Neural cell (in vitro differentiated cells): ENCODE data around the gene TTC31. TPM values are rescaled to one million over a fixed set of nuclear protein-coding genes. Genes with fewer than 3 reads are reported as not detected.

Source experiments
- H2AFZ ChIP-seq: fragments of 200-600, 300-800 bp; sonication (generic), shearing (Covaris generic); 2 replicates; pipeline ENCODE4 v1.6.0; 2014; ENCODE audit warnings: low read depth, mild to moderate bottlenecking, antibody characterized with exemption, low read length, moderate library complexity
- H3F3A ChIP-seq: fragments of 200-600 bp; shearing (Covaris generic); 2 replicates; pipeline ENCODE4 v1.6.1; 2016; ENCODE audit warnings: mild to moderate bottlenecking, moderate library complexity, mixed read lengths, antibody characterized with exemption, low read length; ENCODE audit not compliant: insufficient read depth, poor library complexity, severe bottlenecking
- H3K27ac ChIP-seq: fragments of 200-600, 300-800 bp; sonication (generic), shearing (Covaris generic); 2 replicates; pipeline ENCODE4 v1.5.1; 2014; ENCODE audit warnings: mild to moderate bottlenecking, low read length, moderate library complexity
- H3K27me3 ChIP-seq: fragments of 300-800, 200-600 bp; sonication (generic), shearing (Covaris generic); 2 replicates; pipeline ENCODE4 v1.6.0; 2014; ENCODE audit warnings: mild to moderate bottlenecking, low read depth, low read length, moderate library complexity; ENCODE audit not compliant: insufficient read depth
- H3K36me3 ChIP-seq: fragments of 300-800, 200-600 bp; sonication (generic), shearing (Covaris generic); 2 replicates; pipeline ENCODE4 v1.5.1; 2014; ENCODE audit warnings: mild to moderate bottlenecking, antibody characterized with exemption, low read length, moderate library complexity; ENCODE audit not compliant: insufficient read depth
- H3K4me2 ChIP-seq: fragments of 300-800, 200-600 bp; sonication (generic), shearing (Covaris generic); 2 replicates; pipeline ENCODE4 v1.6.0; 2014; ENCODE audit warnings: mild to moderate bottlenecking, low read length
- H3K4me3 ChIP-seq: fragments of 300-800, 200-600 bp; sonication (generic), shearing (Covaris generic); 2 replicates; pipeline ENCODE4 v1.5.1; 2014; ENCODE audit warnings: mild to moderate bottlenecking, low read length, moderate library complexity
- H3K79me2 ChIP-seq: fragments of 200-600 bp; shearing (Covaris generic); replicated peaks from 2 replicates; pipeline ENCODE4 v1.6.0; 2014; ENCODE audit warnings: mild to moderate bottlenecking, low read length, moderate library complexity; ENCODE audit not compliant: insufficient read depth
- H3K9ac ChIP-seq: fragments of 300-800, 200-600 bp; sonication (generic), shearing (Covaris generic); 2 replicates; pipeline ENCODE4 v1.6.1; 2016; ENCODE audit warnings: mild to moderate bottlenecking, low read length, mixed read lengths
- H3K9me2 ChIP-seq: fragments of 200-600 bp; shearing (Covaris generic); 2 replicates; pipeline ENCODE4 v1.6.1; 2016; ENCODE audit warnings: mild to moderate bottlenecking, low read length, mixed read lengths; ENCODE audit not compliant: insufficient read depth
- H3K9me3 ChIP-seq: fragments of 200-600, 300-800 bp; sonication (generic), shearing (Covaris generic); 2 replicates; pipeline ENCODE4 v1.6.1; 2016; ENCODE audit warnings: mild to moderate bottlenecking, mixed run types, low read length, moderate library complexity, mixed read lengths
- H4K20me1 ChIP-seq: fragments of 200-600 bp; shearing (Covaris generic); 2 replicates; pipeline ENCODE4 v1.6.1; 2016; ENCODE audit warnings: mild to moderate bottlenecking, mixed run types; ENCODE audit not compliant: insufficient read depth
- EP300 ChIP-seq: fragments of 450-650 bp; conservative IDR thresholded peaks from 2 replicates; pipeline ENCODE4 v1.6.1; 2014; ENCODE audit warnings: antibody characterized with exemption, mild to moderate bottlenecking, moderate library complexity; ENCODE audit not compliant: poor library complexity, severe bottlenecking
- EZH2 ChIP-seq: fragments of 200-600, 300-800 bp; shearing (Covaris generic), sonication (generic); IDR thresholded peaks from 2 replicates; pipeline ENCODE4 v1.6.1; 2014; ENCODE audit warnings: antibody characterized with exemption, low read length, borderline replicate concordance, mild to moderate bottlenecking; ENCODE audit not compliant: insufficient read depth, poor library complexity, severe bottlenecking
- MXI1 ChIP-seq: fragments of 450-650 bp; conservative IDR thresholded peaks from 2 replicates; pipeline ENCODE4 v1.6.1; 2014; ENCODE audit warnings: antibody characterized with exemption, mild to moderate bottlenecking; ENCODE audit not compliant: poor library complexity, severe bottlenecking
- POLR2AphosphoS5 ChIP-seq: IDR thresholded peaks from 2 replicates; pipeline ENCODE4 v1.6.1; 2012
- RAD21 ChIP-seq: fragments of 450-650 bp; conservative IDR thresholded peaks from 2 replicates; pipeline ENCODE4 v1.6.1; 2014; ENCODE audit warnings: antibody characterized with exemption, mild to moderate bottlenecking, moderate library complexity
- SMC3 ChIP-seq: fragments of 450-650 bp; conservative IDR thresholded peaks from 2 replicates; pipeline ENCODE4 v1.6.1; 2014; ENCODE audit warnings: antibody characterized with exemption, mild to moderate bottlenecking, moderate library complexity; ENCODE audit not compliant: poor library complexity
- TAF1 ChIP-seq: IDR thresholded peaks from 2 replicates; pipeline ENCODE4 v1.6.1; 2012; ENCODE audit warnings: low read depth
- polyA plus RNA-seq: library from polyadenylated mRNA; depleted of rRNA; stranded (reverse); fragments of >200 nt; gene quantifications from 2 replicates; pipeline ENCODE4 v1.2.3, GENCODE V29; 2014
- TF ChIP-seq, protein P1 (sequence below): IDR thresholded peaks from 2 replicates; pipeline ENCODE4 v1.6.1; 2012; ENCODE audit warnings: borderline replicate concordance
- TF ChIP-seq, protein P2 (sequence below): fragments of 450-650 bp; IDR thresholded peaks from 2 replicates; pipeline ENCODE4 v1.5.1; 2014; ENCODE audit warnings: antibody characterized with exemption, mild to moderate bottlenecking, moderate library complexity; ENCODE audit not compliant: poor library complexity, severe bottlenecking

Gene TTC31
- polyA plus RNA-seq, 1 donor from 2014 or later, result 11.0 TPM

DNA sequence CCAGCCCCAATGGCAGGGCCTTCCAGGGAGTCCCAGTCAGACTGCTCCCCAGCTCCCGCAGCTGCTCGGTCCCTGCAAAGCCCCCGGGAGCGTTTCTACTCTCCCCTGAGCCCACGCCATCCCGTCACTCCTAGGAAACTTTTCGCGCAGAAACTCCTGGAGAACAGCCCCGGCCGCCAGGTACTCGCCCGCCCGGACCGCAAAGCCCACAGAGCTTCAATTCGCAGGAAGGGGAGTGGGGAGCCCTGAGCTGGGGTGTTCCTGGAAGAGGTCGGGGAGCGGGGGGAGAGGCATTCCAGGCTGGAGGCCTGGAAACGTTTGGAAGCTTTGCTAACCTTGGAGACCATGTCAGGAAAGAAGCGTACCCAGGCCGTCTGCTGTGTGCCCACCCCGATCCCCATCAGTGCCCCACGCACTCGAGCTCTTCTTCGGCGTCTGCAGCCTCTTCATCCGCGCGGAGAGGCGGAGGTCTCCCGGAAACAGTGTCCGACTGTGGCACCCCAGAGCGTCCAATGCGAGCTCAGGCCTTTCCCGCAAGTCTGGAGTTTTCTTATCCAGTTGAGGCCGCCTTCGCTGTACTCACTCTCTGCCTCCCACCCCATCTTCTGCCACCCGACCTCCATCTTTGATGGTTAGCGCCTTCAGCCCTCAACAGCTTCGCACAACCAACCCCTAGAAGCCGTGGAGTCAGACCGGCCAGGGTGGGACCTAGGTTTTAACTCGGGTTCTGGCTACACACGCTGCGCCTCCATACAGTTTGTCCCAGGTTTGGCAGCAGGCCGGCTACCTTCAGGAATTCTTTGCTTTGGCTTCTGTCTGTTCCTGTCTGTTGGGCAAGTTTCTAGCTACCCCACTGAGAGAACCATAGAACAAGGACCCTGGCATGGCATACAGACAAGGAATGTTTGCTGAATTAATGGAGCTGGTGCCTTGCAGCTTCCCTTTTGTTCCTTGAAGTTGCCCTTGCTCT is 20.9 kb downstream of the TTC31 start:
- H3K4me2 ChIP-seq, result no peak overlapping the region
- H3K9ac ChIP-seq, result no peak overlapping the region
- H2AFZ ChIP-seq, result no peak overlapping the region
- no peaks in the 10 kb centered on the region for H4K20me1 ChIP-seq
- no peak overlapping the region for H3K27ac ChIP-seq
- H3K79me2 ChIP-seq, result peaks cover 6% of the 10 kb centered on the region
- H3K4me3 ChIP-seq, result peak overlapping the region; percentile 30
- TF ChIP-seq RAD21, result no peak
- no peak for TF ChIP-seq EZH2
- TF ChIP-seq TAF1, result no peak
- TF ChIP-seq, protein P1, sequence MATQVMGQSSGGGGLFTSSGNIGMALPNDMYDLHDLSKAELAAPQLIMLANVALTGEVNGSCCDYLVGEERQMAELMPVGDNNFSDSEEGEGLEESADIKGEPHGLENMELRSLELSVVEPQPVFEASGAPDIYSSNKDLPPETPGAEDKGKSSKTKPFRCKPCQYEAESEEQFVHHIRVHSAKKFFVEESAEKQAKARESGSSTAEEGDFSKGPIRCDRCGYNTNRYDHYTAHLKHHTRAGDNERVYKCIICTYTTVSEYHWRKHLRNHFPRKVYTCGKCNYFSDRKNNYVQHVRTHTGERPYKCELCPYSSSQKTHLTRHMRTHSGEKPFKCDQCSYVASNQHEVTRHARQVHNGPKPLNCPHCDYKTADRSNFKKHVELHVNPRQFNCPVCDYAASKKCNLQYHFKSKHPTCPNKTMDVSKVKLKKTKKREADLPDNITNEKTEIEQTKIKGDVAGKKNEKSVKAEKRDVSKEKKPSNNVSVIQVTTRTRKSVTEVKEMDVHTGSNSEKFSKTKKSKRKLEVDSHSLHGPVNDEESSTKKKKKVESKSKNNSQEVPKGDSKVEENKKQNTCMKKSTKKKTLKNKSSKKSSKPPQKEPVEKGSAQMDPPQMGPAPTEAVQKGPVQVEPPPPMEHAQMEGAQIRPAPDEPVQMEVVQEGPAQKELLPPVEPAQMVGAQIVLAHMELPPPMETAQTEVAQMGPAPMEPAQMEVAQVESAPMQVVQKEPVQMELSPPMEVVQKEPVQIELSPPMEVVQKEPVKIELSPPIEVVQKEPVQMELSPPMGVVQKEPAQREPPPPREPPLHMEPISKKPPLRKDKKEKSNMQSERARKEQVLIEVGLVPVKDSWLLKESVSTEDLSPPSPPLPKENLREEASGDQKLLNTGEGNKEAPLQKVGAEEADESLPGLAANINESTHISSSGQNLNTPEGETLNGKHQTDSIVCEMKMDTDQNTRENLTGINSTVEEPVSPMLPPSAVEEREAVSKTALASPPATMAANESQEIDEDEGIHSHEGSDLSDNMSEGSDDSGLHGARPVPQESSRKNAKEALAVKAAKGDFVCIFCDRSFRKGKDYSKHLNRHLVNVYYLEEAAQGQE, result no peak
- no peak for TF ChIP-seq POLR2AphosphoS5
- TF ChIP-seq SMC3, result no peak
- no peak for TF ChIP-seq MXI1
- no peak for TF ChIP-seq EP300
- TF ChIP-seq, protein P2, sequence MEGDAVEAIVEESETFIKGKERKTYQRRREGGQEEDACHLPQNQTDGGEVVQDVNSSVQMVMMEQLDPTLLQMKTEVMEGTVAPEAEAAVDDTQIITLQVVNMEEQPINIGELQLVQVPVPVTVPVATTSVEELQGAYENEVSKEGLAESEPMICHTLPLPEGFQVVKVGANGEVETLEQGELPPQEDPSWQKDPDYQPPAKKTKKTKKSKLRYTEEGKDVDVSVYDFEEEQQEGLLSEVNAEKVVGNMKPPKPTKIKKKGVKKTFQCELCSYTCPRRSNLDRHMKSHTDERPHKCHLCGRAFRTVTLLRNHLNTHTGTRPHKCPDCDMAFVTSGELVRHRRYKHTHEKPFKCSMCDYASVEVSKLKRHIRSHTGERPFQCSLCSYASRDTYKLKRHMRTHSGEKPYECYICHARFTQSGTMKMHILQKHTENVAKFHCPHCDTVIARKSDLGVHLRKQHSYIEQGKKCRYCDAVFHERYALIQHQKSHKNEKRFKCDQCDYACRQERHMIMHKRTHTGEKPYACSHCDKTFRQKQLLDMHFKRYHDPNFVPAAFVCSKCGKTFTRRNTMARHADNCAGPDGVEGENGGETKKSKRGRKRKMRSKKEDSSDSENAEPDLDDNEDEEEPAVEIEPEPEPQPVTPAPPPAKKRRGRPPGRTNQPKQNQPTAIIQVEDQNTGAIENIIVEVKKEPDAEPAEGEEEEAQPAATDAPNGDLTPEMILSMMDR, result no peak
- H3K27me3 ChIP-seq, result peaks cover 77% of the 10 kb centered on the region
- no peaks in the 10 kb centered on the region for H3K9me3 ChIP-seq
- peaks cover 3% of the 10 kb centered on the region for H3F3A ChIP-seq
- peaks cover 7% of the 10 kb centered on the region for H3K36me3 ChIP-seq
- no peaks in the 10 kb centered on the region for H3K9me2 ChIP-seq

DNA sequence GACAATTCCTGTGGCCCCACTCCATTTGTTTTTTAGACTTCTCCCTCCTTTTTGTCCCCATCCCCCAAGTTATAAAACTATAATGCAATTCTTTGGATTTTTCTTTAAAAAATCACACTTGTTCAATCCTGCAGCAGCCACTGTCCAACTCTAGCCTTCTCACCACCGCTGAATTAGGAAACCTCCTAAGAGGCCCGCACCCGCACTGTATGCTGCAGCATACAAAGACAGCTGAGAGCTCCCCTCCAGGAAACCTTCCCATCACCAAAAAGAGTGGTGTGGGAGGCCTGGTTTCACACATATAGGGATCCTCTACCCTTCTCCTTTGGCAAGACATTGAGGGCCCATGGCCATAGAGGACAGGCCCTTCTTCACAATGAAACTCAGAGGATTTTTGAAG is 21.7 kb downstream of the TTC31 start:
- no peaks in the 10 kb centered on the region for H3K9me2 ChIP-seq
- peaks cover 76% of the 10 kb centered on the region for H3K27me3 ChIP-seq
- TF ChIP-seq EP300 (no peak), SMC3 (no peak), EZH2 (no peak), MXI1 (no peak), TAF1 (no peak), POLR2AphosphoS5 (no peak), RAD21 (no peak)
- TF ChIP-seq, protein P1, result no peak
- TF ChIP-seq, protein P2, result no peak
- H4K20me1 ChIP-seq, result no peaks in the 10 kb centered on the region
- H3K4me2 ChIP-seq, result no peak overlapping the region
- H3K79me2 ChIP-seq, result peaks cover 6% of the 10 kb centered on the region
- H2AFZ ChIP-seq, result no peak overlapping the region
- H3F3A ChIP-seq, result peaks cover 3% of the 10 kb centered on the region
- no peaks in the 10 kb centered on the region for H3K9me3 ChIP-seq
- no peak overlapping the region for H3K4me3 ChIP-seq
- H3K9ac ChIP-seq, result no peak overlapping the region
- no peak overlapping the region for H3K27ac ChIP-seq
- peaks cover 7% of the 10 kb centered on the region for H3K36me3 ChIP-seq
